Endothelial cell of umbilical vein (primary cell): ENCODE data around the gene ADCY5.

Experiments used
- CTCF ChIP-seq, 2 donors: IDR thresholded peaks; 1 replicate in 1 of 2; 2 replicates in 1 of 2; pipeline ENCODE4 v1.5.1; 2011; ENCODE audit warnings: low read length in 2 of 2, mild to moderate bottlenecking in 2 of 2, moderate library complexity in 2 of 2, control low read depth in 1 of 2, inconsistent platforms in 1 of 2, low read depth in 1 of 2; ENCODE audit not compliant: insufficient read depth in 1 of 2; ENCODE audit errors: extremely low read depth in 1 of 2
- MYC ChIP-seq: IDR thresholded peaks from one replicate; pipeline ENCODE4 v1.6.1; 2011; ENCODE audit warnings: mild to moderate bottlenecking, low read depth, low read length
- POLR2A ChIP-seq: IDR thresholded peaks from 2 replicates; pipeline ENCODE4 v1.6.1; 2012; ENCODE audit warnings: low read depth, mild to moderate bottlenecking, control low read depth, low read length
- POLR2AphosphoS5 ChIP-seq: IDR thresholded peaks from 2 replicates; pipeline ENCODE4 v1.6.1; 2012; ENCODE audit warnings: low read depth, mild to moderate bottlenecking, control low read depth, low read length, moderate library complexity; ENCODE audit not compliant: insufficient read depth

- TF ChIP-seq POLR2A (no peak), CTCF (IDR thresholded peaks at IDR 0.05; ENCODE audit: extremely low read depth in 1 of 2, insufficient read depth in 1 of 2, low read depth in 1 of 2, low read length in 2 of 2) (no peak), POLR2AphosphoS5 (no peak), MYC (no peak)
Observed at GRCh38 chr3:123281929-123282328, 167.0 kb downstream of the ADCY5 start.
